Activated T-cell treated with anti-CD3 and anti-CD28 coated beads for 4 hours (primary cell): ENCODE measurements around the gene ARL16.

Experiments used
- DNase-seq: peaks from one replicate; pipeline ENCODE4 v3.0.0-alpha.2; 2020

The ARL16 gene

GRCh38 chr17:81683584-81684441 lies at the start of gene ARL16, which contains the start of gene HGS:
Gene ARL16, minus strand, starts transcription at chr17:81683797. Its CDS starts 44 bp downstream, at chr17:81683753.
Gene HGS, plus strand, starts transcription at chr17:81684011. Its CDS starts 56 bp downstream, at chr17:81684067.
- DNase-seq: peak; percentile 95

GRCh38 chr17:81727324-81728031 lies 43.9 kb upstream of the ARL16 start:
- no peak for DNase-seq

GRCh38 chr17:81726004-81726403 lies 42.4 kb upstream of the ARL16 start:
- DNase-seq: no peak

- DNase-seq: no peak
These were observed 41.8 kb upstream of the ARL16 start for GRCh38 chr17:81725439-81725838.

- DNase-seq: no peak
These were observed 40.1 kb upstream of the ARL16 start for GRCh38 chr17:81723651-81724209.

- DNase-seq: no peak
These were observed 38.9 kb upstream of the ARL16 start for GRCh38 chr17:81722184-81723120.

GRCh38 chr17:81720267-81721071 lies 36.9 kb upstream of the ARL16 start:
- DNase-seq: no peak

- DNase-seq: no peak
These were observed 36.0 kb upstream of the ARL16 start for GRCh38 chr17:81719410-81720266.

GRCh38 chr17:81717766-81718089 lies 34.1 kb upstream of the ARL16 start:
- no peak for DNase-seq

GRCh38 chr17:81717049-81717765 lies 33.6 kb upstream of the ARL16 start:
- no peak for DNase-seq

GRCh38 chr17:81716674-81716996 lies 33.0 kb upstream of the ARL16 start:
- no peak for DNase-seq

- no peak for DNase-seq
These were observed 32.5 kb upstream of the ARL16 start for GRCh38 chr17:81715872-81716673.

GRCh38 chr17:81715107-81715871 lies 31.7 kb upstream of the ARL16 start:
- no peak for DNase-seq

- no peak for DNase-seq
These were observed 31.0 kb upstream of the ARL16 start for GRCh38 chr17:81714412-81715106.

- no peak for DNase-seq
These were observed 30.2 kb upstream of the ARL16 start for GRCh38 chr17:81713556-81714411.

GRCh38 chr17:81713004-81713555 lies 29.5 kb upstream of the ARL16 start:
- DNase-seq: no peak
